HepG2 (cell line): ENCODE measurements around the gene C20orf204. TPM values are rescaled to one million over a fixed set of nuclear protein-coding genes. Genes with fewer than 3 reads are reported as not detected.

ENCODE experiments used
- ATF6 ChIP-seq: sonication (generic); formaldehyde crosslinking; conservative IDR thresholded peaks from 2 replicates; pipeline ENCODE4 v1.4.0; 2020; ENCODE audit warnings: missing genetic modification reagents
- FOXM1 ChIP-seq: sonication (generic); formaldehyde crosslinking; IDR thresholded peaks from 2 replicates; pipeline ENCODE4 v1.5.0; 2020; ENCODE audit warnings: missing genetic modification reagents
- GMEB2 ChIP-seq: IDR thresholded peaks from 2 replicates; pipeline ENCODE4 v1.6.1; 2016; ENCODE audit warnings: missing biosample characterization, missing genetic modification reagents, low read depth
- GRHL1 ChIP-seq: sonication (generic); formaldehyde crosslinking; conservative IDR thresholded peaks from 2 replicates; pipeline ENCODE4 v1.8.0; 2022; ENCODE audit warnings: missing genetic modification reagents
- HES4 ChIP-seq: sonication (generic); formaldehyde crosslinking; IDR thresholded peaks from 2 replicates; pipeline ENCODE4 v1.9.0; 2021; ENCODE audit warnings: mild to moderate bottlenecking, missing genetic modification reagents, borderline replicate concordance
- ISX ChIP-seq: sonication (generic); formaldehyde crosslinking; conservative IDR thresholded peaks from 2 replicates; pipeline ENCODE4 v1.5.0; 2020; ENCODE audit warnings: missing genetic modification reagents
- ZFP36L1 ChIP-seq: sonication (generic); formaldehyde crosslinking; IDR thresholded peaks from 2 replicates; pipeline ENCODE4 v1.8.0; 2022; ENCODE audit warnings: mild to moderate bottlenecking, missing genetic modification reagents, moderate library complexity
- ZNF772 ChIP-seq: sonication (generic); formaldehyde crosslinking; IDR thresholded peaks from 2 replicates; pipeline ENCODE4 v1.5.0; 2020; ENCODE audit warnings: mild to moderate bottlenecking, missing genetic modification reagents
- polyA plus RNA-seq, 8 experiments: library from polyadenylated mRNA; depleted of rRNA in 3 of 8; stranded (reverse) in 7 of 8; unstranded in 1 of 8; fragments of >200 nt; fragmentation: Illumina TruSeq in 4 of 8; extraction: Trizol in 4 of 8; gene quantifications; 2 replicates each; pipeline versions ENCODE4 v1.2.1 to v1.2.3, GENCODE V29; 2011 to 2016; ENCODE audit warnings: low read depth in 4 of 8, missing spikeins in 1 of 8, mixed read lengths in 1 of 8; ENCODE audit not compliant: insufficient read depth in 1 of 8
- total RNA-seq, 5 experiments: library from RNA; depleted of rRNA; stranded (reverse); fragments of >200 nt; fragmentation: Illumina TruSeq; extraction: Trizol; gene quantifications; 2 replicates each; pipeline ENCODE4 v1.2.3, GENCODE V29; 2016; ENCODE audit warnings: low read depth in 1 of 5
- TF ChIP-seq, protein P1 (sequence below): sonication (generic); formaldehyde crosslinking; IDR thresholded peaks from 2 replicates; pipeline ENCODE4 v1.4.0; 2020; ENCODE audit warnings: missing genetic modification reagents, borderline replicate concordance
- TF ChIP-seq, protein P2 (sequence below): sonication (generic); formaldehyde crosslinking; IDR thresholded peaks from 2 replicates; pipeline ENCODE4 v1.4.0; 2020; ENCODE audit warnings: missing genetic modification reagents
- TF ChIP-seq, protein P3 (sequence below): sonication (generic); formaldehyde crosslinking; IDR thresholded peaks from 2 replicates; pipeline ENCODE4 v1.9.0; 2021; ENCODE audit warnings: missing genetic modification reagents, mild to moderate bottlenecking, borderline replicate concordance
- TF ChIP-seq, protein P4 (sequence below): sonication (generic); formaldehyde crosslinking; IDR thresholded peaks from 2 replicates; pipeline ENCODE4 v1.5.1; 2020; ENCODE audit warnings: missing genetic modification reagents, mild to moderate bottlenecking, borderline replicate concordance

Gene C20orf204
- total and polyA plus RNA-seq, 2 of the 13 experiments (the other 11 are each of a cell fraction or from before 2014, with no cell fraction given), result 22.1 to 80.0 TPM

DNA sequence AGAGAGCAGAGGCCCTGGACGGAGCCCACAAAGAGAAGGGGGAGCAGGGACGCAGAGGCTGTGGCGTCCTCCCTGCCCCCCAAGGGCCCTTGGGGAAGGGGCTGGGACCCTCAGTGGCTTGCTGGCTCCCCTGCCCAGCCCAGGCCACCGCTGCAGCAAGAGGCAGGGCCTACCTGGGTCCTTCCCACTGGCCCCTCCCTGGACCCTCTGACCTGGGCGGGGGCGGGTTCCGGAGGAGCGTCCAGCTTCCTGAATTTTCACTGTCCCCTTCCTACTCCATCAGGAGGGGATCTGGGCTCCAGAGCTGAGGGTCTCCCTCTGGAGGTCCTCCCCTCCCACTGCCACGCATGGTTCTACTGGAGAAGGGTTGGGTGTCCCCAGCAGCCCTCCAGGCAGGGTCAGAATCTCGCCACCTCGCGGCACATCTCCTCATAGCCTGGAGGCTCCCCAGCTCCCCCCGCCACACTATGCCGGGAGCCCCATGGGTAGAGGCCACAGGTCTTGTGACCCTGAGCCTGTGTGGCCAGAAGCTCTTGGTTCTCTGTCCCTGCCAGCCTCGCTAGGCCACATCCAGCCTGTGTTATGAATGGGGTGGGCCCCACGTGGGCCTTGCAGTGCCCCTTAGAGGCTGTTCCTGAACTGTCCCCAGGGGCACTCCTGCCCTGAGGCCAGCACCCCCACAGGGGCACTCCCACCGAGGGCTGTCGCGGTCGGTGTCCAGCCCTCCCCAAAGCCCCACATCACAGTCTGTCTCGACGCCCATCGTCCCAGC, 14.5 kb downstream of the C20orf204 start (continued):
- TF ChIP-seq, protein P1, sequence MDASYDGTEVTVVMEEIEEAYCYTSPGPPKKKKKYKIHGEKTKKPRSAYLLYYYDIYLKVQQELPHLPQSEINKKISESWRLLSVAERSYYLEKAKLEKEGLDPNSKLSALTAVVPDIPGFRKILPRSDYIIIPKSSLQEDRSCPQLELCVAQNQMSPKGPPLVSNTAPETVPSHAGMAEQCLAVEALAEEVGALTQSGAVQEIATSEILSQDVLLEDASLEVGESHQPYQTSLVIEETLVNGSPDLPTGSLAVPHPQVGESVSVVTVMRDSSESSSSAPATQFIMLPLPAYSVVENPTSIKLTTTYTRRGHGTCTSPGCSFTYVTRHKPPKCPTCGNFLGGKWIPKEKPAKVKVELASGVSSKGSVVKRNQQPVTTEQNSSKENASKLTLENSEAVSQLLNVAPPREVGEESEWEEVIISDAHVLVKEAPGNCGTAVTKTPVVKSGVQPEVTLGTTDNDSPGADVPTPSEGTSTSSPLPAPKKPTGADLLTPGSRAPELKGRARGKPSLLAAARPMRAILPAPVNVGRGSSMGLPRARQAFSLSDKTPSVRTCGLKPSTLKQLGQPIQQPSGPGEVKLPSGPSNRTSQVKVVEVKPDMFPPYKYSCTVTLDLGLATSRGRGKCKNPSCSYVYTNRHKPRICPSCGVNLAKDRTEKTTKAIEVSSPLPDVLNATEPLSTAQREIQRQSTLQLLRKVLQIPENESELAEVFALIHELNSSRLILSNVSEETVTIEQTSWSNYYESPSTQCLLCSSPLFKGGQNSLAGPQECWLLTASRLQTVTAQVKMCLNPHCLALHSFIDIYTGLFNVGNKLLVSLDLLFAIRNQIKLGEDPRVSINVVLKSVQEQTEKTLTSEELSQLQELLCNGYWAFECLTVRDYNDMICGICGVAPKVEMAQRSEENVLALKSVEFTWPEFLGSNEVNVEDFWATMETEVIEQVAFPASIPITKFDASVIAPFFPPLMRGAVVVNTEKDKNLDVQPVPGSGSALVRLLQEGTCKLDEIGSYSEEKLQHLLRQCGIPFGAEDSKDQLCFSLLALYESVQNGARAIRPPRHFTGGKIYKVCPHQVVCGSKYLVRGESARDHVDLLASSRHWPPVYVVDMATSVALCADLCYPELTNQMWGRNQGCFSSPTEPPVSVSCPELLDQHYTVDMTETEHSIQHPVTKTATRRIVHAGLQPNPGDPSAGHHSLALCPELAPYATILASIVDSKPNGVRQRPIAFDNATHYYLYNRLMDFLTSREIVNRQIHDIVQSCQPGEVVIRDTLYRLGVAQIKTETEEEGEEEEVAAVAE (CRISPR knock-in tag), result peak; percentile 37; the same call in 1 of the 2 replicates
- TF ChIP-seq ZNF772 (peak; percentile 94), ISX (no peak), ATF6 (CRISPR knock-in tag) (no peak; the same call in 1 of the 2 replicates), GRHL1 (CRISPR knock-in tag) (no peak), HES4 (CRISPR knock-in tag) (peak; percentile 13; the same call in 1 of the 2 replicates), GMEB2 (CRISPR knock-in tag) (no peak), ZFP36L1 (peak; percentile 91; the same call in 1 of the 2 replicates), FOXM1 (CRISPR knock-in tag) (no peak; the same call in 1 of the 2 replicates)
- TF ChIP-seq, protein P2, sequence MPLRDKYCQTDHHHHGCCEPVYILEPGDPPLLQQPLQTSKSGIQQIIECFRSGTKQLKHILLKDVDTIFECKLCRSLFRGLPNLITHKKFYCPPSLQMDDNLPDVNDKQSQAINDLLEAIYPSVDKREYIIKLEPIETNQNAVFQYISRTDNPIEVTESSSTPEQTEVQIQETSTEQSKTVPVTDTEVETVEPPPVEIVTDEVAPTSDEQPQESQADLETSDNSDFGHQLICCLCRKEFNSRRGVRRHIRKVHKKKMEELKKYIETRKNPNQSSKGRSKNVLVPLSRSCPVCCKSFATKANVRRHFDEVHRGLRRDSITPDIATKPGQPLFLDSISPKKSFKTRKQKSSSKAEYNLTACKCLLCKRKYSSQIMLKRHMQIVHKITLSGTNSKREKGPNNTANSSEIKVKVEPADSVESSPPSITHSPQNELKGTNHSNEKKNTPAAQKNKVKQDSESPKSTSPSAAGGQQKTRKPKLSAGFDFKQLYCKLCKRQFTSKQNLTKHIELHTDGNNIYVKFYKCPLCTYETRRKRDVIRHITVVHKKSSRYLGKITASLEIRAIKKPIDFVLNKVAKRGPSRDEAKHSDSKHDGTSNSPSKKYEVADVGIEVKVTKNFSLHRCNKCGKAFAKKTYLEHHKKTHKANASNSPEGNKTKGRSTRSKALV (CRISPR knock-in tag), result peak; percentile 90
- TF ChIP-seq, protein P3, sequence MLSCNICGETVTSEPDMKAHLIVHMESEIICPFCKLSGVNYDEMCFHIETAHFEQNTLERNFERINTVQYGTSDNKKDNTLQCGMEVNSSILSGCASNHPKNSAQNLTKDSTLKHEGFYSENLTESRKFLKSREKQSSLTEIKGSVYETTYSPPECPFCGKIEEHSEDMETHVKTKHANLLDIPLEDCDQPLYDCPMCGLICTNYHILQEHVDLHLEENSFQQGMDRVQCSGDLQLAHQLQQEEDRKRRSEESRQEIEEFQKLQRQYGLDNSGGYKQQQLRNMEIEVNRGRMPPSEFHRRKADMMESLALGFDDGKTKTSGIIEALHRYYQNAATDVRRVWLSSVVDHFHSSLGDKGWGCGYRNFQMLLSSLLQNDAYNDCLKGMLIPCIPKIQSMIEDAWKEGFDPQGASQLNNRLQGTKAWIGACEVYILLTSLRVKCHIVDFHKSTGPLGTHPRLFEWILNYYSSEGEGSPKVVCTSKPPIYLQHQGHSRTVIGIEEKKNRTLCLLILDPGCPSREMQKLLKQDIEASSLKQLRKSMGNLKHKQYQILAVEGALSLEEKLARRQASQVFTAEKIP (CRISPR knock-in tag), result no peak
- TF ChIP-seq, protein P4, sequence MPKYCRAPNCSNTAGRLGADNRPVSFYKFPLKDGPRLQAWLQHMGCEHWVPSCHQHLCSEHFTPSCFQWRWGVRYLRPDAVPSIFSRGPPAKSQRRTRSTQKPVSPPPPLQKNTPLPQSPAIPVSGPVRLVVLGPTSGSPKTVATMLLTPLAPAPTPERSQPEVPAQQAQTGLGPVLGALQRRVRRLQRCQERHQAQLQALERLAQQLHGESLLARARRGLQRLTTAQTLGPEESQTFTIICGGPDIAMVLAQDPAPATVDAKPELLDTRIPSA (CRISPR knock-in tag), result no peak; the same call in 1 of the 2 replicates
